Measurements from ENCODE around the gene DNAH8.
A peak's percentile ranks its signal among the peaks of the same experiment; 100 is the strongest.
"Not testable (repeated sequence)": the region's sequence is repeated elsewhere in the genome, so short reads cannot be mapped to it uniquely, and the experiment has no call there.

DNAH8 gene

GRCh38 chr6:38688579-38689087 lies 26.5 kb upstream of the DNAH8 start:
- no peak for DNase-seq (ENCODE audit: low read depth)
- H3K4me3 ChIP-seq (ENCODE audit: low read depth, low read length), result no peak overlapping the region
- TF ChIP-seq, protein P1, sequence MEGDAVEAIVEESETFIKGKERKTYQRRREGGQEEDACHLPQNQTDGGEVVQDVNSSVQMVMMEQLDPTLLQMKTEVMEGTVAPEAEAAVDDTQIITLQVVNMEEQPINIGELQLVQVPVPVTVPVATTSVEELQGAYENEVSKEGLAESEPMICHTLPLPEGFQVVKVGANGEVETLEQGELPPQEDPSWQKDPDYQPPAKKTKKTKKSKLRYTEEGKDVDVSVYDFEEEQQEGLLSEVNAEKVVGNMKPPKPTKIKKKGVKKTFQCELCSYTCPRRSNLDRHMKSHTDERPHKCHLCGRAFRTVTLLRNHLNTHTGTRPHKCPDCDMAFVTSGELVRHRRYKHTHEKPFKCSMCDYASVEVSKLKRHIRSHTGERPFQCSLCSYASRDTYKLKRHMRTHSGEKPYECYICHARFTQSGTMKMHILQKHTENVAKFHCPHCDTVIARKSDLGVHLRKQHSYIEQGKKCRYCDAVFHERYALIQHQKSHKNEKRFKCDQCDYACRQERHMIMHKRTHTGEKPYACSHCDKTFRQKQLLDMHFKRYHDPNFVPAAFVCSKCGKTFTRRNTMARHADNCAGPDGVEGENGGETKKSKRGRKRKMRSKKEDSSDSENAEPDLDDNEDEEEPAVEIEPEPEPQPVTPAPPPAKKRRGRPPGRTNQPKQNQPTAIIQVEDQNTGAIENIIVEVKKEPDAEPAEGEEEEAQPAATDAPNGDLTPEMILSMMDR (IDR thresholded peaks at IDR 0.05; ENCODE audit: control insufficient read depth, extremely low read depth, insufficient read depth), result no peak

DNA sequence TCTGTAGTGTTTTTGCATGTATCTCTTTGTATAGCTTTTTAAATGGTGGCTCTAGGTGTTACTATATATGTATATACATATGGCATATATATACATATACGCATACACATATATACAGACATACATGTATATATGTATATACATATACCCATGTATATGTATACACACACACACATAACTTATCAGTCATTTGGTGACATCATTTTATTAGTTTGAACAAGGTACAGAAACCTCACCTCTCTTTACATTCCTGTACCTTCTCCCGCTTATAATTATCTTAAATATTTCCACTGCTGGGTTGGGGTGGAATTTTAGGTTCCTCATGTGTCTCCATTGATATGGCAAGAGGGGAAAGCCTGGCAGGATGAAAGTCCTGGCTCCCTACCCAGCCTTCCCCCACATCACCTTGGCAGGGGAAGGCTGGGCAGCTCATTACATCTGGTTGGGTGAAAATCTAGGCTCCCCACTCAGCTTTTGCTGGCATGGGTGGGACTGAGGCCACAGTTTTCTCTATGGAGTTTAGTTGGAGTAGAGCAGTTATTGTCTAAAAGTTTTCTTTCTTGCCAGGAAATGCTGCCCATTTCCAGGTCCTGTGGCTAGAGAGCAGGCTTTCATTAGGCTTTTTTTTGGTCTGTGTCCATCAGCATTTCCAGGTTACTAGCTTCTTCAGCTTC lies 19.7 kb upstream of the DNAH8 start:
- no peak for DNase-seq (ENCODE audit: low read depth)
- TF ChIP-seq, protein P1 (IDR thresholded peaks at IDR 0.05; ENCODE audit: control insufficient read depth, extremely low read depth, insufficient read depth), result no peak
- no peak overlapping the region for H3K4me3 ChIP-seq (ENCODE audit: low read depth, low read length)

DNA sequence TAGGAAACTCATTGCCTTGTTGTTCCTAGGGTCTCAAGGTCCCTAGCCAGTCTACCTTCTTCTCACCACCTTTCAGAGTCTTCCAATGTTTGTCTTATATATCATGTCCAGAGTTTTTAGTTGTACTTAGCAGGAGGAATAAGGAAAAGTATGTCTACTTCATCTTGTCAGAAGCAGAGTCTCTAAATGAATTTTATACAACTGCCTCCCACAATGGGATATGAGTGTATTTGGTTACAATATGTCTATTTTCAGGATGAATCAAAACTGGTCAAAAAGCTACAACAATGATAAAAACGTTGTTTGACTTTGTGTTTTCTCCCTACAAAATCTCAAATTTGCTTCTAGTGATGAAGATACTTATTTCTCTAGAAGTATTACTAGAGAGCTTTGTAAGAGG lies 19.2 kb upstream of the DNAH8 start:
- no peak overlapping the region for H3K4me3 ChIP-seq (ENCODE audit: low read depth, low read length)
- TF ChIP-seq, protein P1 (IDR thresholded peaks at IDR 0.05; ENCODE audit: control insufficient read depth, extremely low read depth, insufficient read depth), result no peak
- DNase-seq (ENCODE audit: low read depth), result no peak

DNA sequence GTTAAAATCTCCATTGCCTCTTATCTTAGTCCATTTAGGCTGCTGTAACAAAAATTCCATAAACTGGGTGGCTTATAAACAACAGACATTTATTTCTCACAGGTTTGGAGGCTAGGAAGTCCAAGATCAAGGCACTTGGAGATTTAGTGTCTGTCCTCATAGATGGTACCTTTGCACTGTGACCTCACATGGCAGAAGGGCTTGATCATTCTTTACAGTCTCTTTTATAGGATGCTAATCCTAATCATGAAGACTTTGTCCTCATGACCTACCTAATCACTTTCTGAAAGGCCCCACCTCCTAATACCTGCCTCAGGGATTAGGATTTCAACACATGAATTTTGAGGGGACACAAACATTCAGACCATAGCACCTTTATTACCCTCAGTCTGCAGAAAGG lies 18.8 kb upstream of the DNAH8 start:
- H3K4me3 ChIP-seq (ENCODE audit: low read depth, low read length), result no peak overlapping the region
- no peak for DNase-seq (ENCODE audit: low read depth)
- TF ChIP-seq, protein P1 (IDR thresholded peaks at IDR 0.05; ENCODE audit: control insufficient read depth, extremely low read depth, insufficient read depth), result no peak

DNA sequence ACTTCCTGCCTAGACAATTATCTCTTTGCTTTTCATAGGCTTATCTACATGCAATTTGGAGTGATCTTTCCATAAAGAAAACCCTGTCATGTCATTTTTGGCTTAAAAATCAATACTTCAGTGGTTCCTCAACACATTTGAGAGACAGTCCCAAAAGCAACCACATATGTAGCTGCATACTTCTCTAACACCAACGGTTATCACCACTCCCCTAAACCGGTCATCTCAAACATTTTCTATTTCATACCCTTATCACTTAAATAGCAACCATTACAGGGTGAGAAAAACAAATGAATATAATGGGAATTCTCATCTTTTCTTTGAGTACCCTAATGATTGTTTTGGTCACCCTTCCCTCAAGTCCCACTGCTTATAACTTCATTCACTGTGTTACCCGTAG lies 17.3 kb upstream of the DNAH8 start:
- TF ChIP-seq, protein P1 (IDR thresholded peaks at IDR 0.05; ENCODE audit: control insufficient read depth, extremely low read depth, insufficient read depth), result no peak
- no peak overlapping the region for H3K4me3 ChIP-seq (ENCODE audit: low read depth, low read length)
- DNase-seq (ENCODE audit: low read depth), result no peak

DNA sequence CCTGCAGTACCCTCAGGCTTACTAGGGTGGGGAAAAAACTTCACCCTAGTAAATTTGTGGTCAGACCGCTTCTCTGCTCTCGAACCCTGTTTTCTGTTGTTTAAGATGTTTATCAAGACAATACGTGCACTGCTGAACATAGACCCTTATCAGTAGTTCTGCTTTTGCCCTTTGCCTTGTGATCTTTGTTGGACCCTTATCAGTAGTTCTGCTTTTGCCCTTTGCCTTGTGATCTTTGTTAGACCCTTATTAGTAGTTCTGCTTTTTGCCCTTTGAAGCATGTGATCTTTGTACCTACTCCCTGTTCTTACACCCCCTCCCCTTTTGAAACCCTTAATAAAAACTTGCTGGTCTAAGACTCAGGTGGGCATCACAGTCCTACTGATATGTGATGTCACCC lies 15.4 kb upstream of the DNAH8 start:
- DNase-seq (ENCODE audit: low read depth); H3K4me3 ChIP-seq (ENCODE audit: low read depth, low read length): not testable (repeated sequence)

DNA sequence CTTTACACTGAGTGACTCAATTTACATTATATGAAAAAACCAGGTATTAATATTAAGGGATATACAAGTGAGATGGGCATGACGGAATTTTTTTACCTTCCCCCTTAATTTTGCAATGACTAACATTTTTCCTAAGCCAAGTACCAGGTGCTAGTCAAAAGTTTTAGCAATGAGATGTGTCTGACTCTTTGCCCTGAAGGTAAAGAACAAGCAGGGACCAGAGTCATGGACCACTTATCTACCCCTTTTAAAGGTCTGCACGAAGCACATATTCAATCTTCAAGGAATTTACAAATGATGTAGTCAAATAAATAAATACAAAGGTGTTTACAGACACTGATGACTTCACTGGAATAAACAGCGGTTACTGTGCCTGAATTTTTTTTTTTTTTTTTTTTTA lies 13.6 kb upstream of the DNAH8 start:
- DNase-seq (ENCODE audit: low read depth), result no peak
- TF ChIP-seq, protein P1 (IDR thresholded peaks at IDR 0.05; ENCODE audit: control insufficient read depth, extremely low read depth, insufficient read depth), result no peak
- H3K4me3 ChIP-seq (ENCODE audit: low read depth, low read length), result peak overlapping the region; percentile 80; the same call in 1 of the 2 replicates

Measured in LNCaP clone FGC (cell line).